Measurements from ENCODE around the gene TP53TG5.

Gene TP53TG5

GRCh38 chr20:45409521-45410272, 31.6 kb upstream of the TP53TG5 start:
- Histone ChIP-seq H3K79me2 (ENCODE audit: low read length) (no peaks in the 10 kb centered on the region), H3K27ac (ENCODE audit: low read length) (no peak overlapping the region), H3K9ac (ENCODE audit: low read length) (no peak overlapping the region), H3K4me2 (ENCODE audit: low read length) (no peak overlapping the region), H3K9me3 (ENCODE audit: insufficient read depth, low read length) (no peaks in the 10 kb centered on the region), H3K4me3 (ENCODE audit: low read length) (no peak overlapping the region), H2AFZ (ENCODE audit: low read depth, low read length) (no peak overlapping the region), H3K4me1 (ENCODE audit: low read length) (peaks cover 6% of the 10 kb centered on the region), H3K27me3 (ENCODE audit: low read depth, low read length) (peaks cover 23% of the 10 kb centered on the region; the same call in 1 of the 2 replicates), H4K20me1 (ENCODE audit: insufficient read depth, low read length) (no peaks in the 10 kb centered on the region), H3K36me3 (replicated peaks; ENCODE audit: low read depth, low read length) (no peaks in the 10 kb centered on the region)
- TF ChIP-seq EZH2phosphoT487 (IDR thresholded peaks at IDR 0.05; ENCODE audit: low read depth): no peak
- TF ChIP-seq CTCF (IDR thresholded peaks at IDR 0.05; ENCODE audit: low read depth, low read length): no peak

- Histone ChIP-seq H3K4me2 (ENCODE audit: low read length) (no peak overlapping the region), H2AFZ (ENCODE audit: low read depth, low read length) (no peak overlapping the region), H3K9me3 (ENCODE audit: insufficient read depth, low read length) (no peaks in the 10 kb centered on the region), H3K9ac (ENCODE audit: low read length) (no peak overlapping the region), H3K27me3 (ENCODE audit: low read depth, low read length) (peaks cover 27% of the 10 kb centered on the region; the same call in 1 of the 2 replicates), H3K79me2 (ENCODE audit: low read length) (no peaks in the 10 kb centered on the region), H3K4me1 (ENCODE audit: low read length) (peaks cover 5% of the 10 kb centered on the region; the same call in 1 of the 2 replicates), H3K27ac (ENCODE audit: low read length) (no peak overlapping the region), H3K36me3 (replicated peaks; ENCODE audit: low read depth, low read length) (no peaks in the 10 kb centered on the region), H3K4me3 (ENCODE audit: low read length) (no peak overlapping the region), H4K20me1 (ENCODE audit: insufficient read depth, low read length) (no peaks in the 10 kb centered on the region)
- TF ChIP-seq EZH2phosphoT487 (IDR thresholded peaks at IDR 0.05; ENCODE audit: low read depth): no peak
- no peak for TF ChIP-seq CTCF (IDR thresholded peaks at IDR 0.05; ENCODE audit: low read depth, low read length)
Observed at GRCh38 chr20:45408646-45409213, 30.6 kb upstream of the TP53TG5 start.

GRCh38 chr20:45407783-45408645, 29.9 kb upstream of the TP53TG5 start, which contains the start of gene DBNDD2:
DBNDD2 (plus strand) TSS chr20:45408289; CDS start chr20:45408468, 179 bp downstream.
- no peaks in the 10 kb centered on the region for H3K9me3 ChIP-seq (ENCODE audit: insufficient read depth, low read length)
- peaks cover 27% of the 10 kb centered on the region; the same call in 1 of the 2 replicates for H3K27me3 ChIP-seq (ENCODE audit: low read depth, low read length)
- no peaks in the 10 kb centered on the region for H4K20me1 ChIP-seq (ENCODE audit: insufficient read depth, low read length)
- peaks cover 5% of the 10 kb centered on the region; the same call in 1 of the 2 replicates for H3K4me1 ChIP-seq (ENCODE audit: low read length)
- H3K9ac ChIP-seq (ENCODE audit: low read length): no peak within 1 kb of the TSS
- H3K36me3 ChIP-seq (replicated peaks; ENCODE audit: low read depth, low read length): no peaks in the 10 kb centered on the region
- TF ChIP-seq EZH2phosphoT487 (IDR thresholded peaks at IDR 0.05; ENCODE audit: low read depth): no peak
- no peak for TF ChIP-seq CTCF (IDR thresholded peaks at IDR 0.05; ENCODE audit: low read depth, low read length)
- no peak within 1 kb of the TSS for H3K27ac ChIP-seq (ENCODE audit: low read length)
- no peak within 1 kb of the TSS for H3K4me3 ChIP-seq (ENCODE audit: low read length)
- H3K4me2 ChIP-seq (ENCODE audit: low read length): no peak within 1 kb of the TSS
- H2AFZ ChIP-seq (ENCODE audit: low read depth, low read length): no peak within 1 kb of the TSS
- H3K79me2 ChIP-seq (ENCODE audit: low read length): no peaks in the 10 kb centered on the region
